H1 (cell line): ENCODE data around the gene ERICH2. TPM values are rescaled to one million over a fixed set of nuclear protein-coding genes. Genes with fewer than 3 reads are reported as not detected.

Experiments
- CTCF ChIA-PET: fragments of 300-600 bp; sonication (Branson Sonifier 250); formaldehyde crosslinking; loops from one replicate; lab custom pipeline; 2021; ENCODE audit not compliant: partially characterized antibody; lab: Charles Lee
- POLR2A ChIA-PET: fragments of 300-600 bp; sonication (Branson Sonifier 250); formaldehyde crosslinking; loops from one replicate; lab custom pipeline; 2021; ENCODE audit warnings: inconsistent platforms; ENCODE audit not compliant: partially characterized antibody; lab: Charles Lee
- DNase-seq, 2 experiments: peaks; one replicate each; pipeline versions ENCODE4 v3.0.0 to v3.0.0-alpha.2; 2010 to 2022; ENCODE audit warnings: low spot score in 2 of 2, low read depth in 1 of 2, mixed read lengths in 1 of 2
- FAIRE-seq: peaks from 2 replicates; lab custom pipeline; 2011; peaks lifted over from hg19 to GRCh38; lab: Jason Lieb, UNC
- H2AFZ ChIP-seq: 2 replicates; pipeline ENCODE4 v1.8.1; 2012; ENCODE audit warnings: low read length, inconsistent platforms
- H2AK5ac ChIP-seq: 2 replicates; pipeline ENCODE4 v1.6.1; 2013; ENCODE audit warnings: low read depth, low read length
- H2BK120ac ChIP-seq: replicated peaks from 2 replicates; pipeline ENCODE3; 2013; ENCODE audit warnings: low read depth, low read length, inconsistent platforms
- H2BK12ac ChIP-seq: 2 replicates; pipeline ENCODE4 v1.6.1; 2013; ENCODE audit warnings: low read depth, low read length
- H2BK15ac ChIP-seq: 2 replicates; pipeline ENCODE4 v1.6.1; 2013; ENCODE audit warnings: low read length
- H2BK20ac ChIP-seq: 2 replicates; pipeline ENCODE4 v1.6.1; 2013; ENCODE audit warnings: low read length
- H2BK5ac ChIP-seq: 2 replicates; pipeline ENCODE4 v1.6.1; 2013; ENCODE audit warnings: low read depth, low read length
- H3K14ac ChIP-seq: 2 replicates; pipeline ENCODE4 v1.6.1; 2013; ENCODE audit warnings: inconsistent platforms; ENCODE audit not compliant: insufficient read length
- H3K18ac ChIP-seq: 2 replicates; pipeline ENCODE4 v1.6.1; 2013; ENCODE audit warnings: low read length; ENCODE audit errors: extremely low read depth
- H3K23ac ChIP-seq: 2 replicates; pipeline ENCODE4 v1.6.1; 2013; ENCODE audit warnings: inconsistent platforms; ENCODE audit not compliant: insufficient read length
- H3K23me2 ChIP-seq: 2 replicates; pipeline ENCODE4 v1.6.1; 2013; ENCODE audit warnings: low read depth, low read length
- H3K27ac ChIP-seq: 2 replicates; pipeline ENCODE4 v1.6.1; 2011; ENCODE audit warnings: low read depth, low read length, inconsistent platforms
- H3K27me3 ChIP-seq, 4 experiments: replicated peaks in 1 of 4; 1 replicate in 1 of 4; 2 replicates in 3 of 4; pipeline versions ENCODE4 v1.6.1 to v1.8.1; 2011 to 2013; ENCODE audit warnings: low read length in 3 of 4, mild to moderate bottlenecking in 3 of 4, inconsistent platforms in 2 of 4, mixed read lengths in 2 of 4, moderate library complexity in 1 of 4; ENCODE audit not compliant: control insufficient read depth in 3 of 4, insufficient read depth in 3 of 4; ENCODE audit errors: extremely low read depth in 1 of 4
- H3K36me3 ChIP-seq, 4 experiments: 2 replicates each; pipeline versions ENCODE4 v1.6.1 to v1.8.1; 2011 to 2013; ENCODE audit warnings: mild to moderate bottlenecking in 4 of 4, low read length in 3 of 4, moderate library complexity in 2 of 4, control low read depth in 1 of 4, inconsistent platforms in 1 of 4; ENCODE audit not compliant: insufficient read depth in 4 of 4, control insufficient read depth in 2 of 4
- H3K4ac ChIP-seq: replicated peaks from 2 replicates; pipeline ENCODE3; 2013; ENCODE audit warnings: low read length, low read depth, mixed read lengths, inconsistent platforms; ENCODE audit not compliant: insufficient read length
- H3K4me1 ChIP-seq, 4 experiments: replicated peaks in 1 of 4; 1 replicate in 1 of 4; 2 replicates in 3 of 4; pipeline versions ENCODE4 v1.6.1 to v1.8.1; 2011 to 2013; ENCODE audit warnings: low read length in 3 of 4, inconsistent platforms in 2 of 4, mixed read lengths in 1 of 4; ENCODE audit not compliant: insufficient read depth in 4 of 4, control insufficient read depth in 3 of 4
- H3K4me2 ChIP-seq, 2 experiments: 2 replicates each; pipeline versions ENCODE4 v1.6.1 to v1.8.1; 2011 to 2013; ENCODE audit warnings: low read depth in 2 of 2, low read length in 2 of 2, control low read depth in 1 of 2, inconsistent platforms in 1 of 2, mild to moderate bottlenecking in 1 of 2; ENCODE audit not compliant: insufficient read depth in 1 of 2
- H3K4me3 ChIP-seq, 4 experiments: fragments of 200-600, 300-600 bp in 1 of 4; sonication (generic), shearing (Covaris generic), sonication (Bioruptor Twin) in 1 of 4; 2 replicates each; pipeline versions ENCODE4 v1.5.1 to v1.8.1; 2011 to 2016; ENCODE audit warnings: low read length in 4 of 4, low read depth in 3 of 4, control low read depth in 2 of 4, inconsistent platforms in 2 of 4, mild to moderate bottlenecking in 2 of 4, mixed read lengths in 1 of 4, moderate library complexity in 1 of 4; ENCODE audit not compliant: insufficient read depth in 2 of 4; ENCODE audit errors: extremely low read depth in 1 of 4
- H3K56ac ChIP-seq: replicated peaks from 2 replicates; pipeline ENCODE3; 2013; ENCODE audit warnings: low read depth, mild to moderate bottlenecking, mixed read lengths, low read length, inconsistent platforms; ENCODE audit not compliant: insufficient read length
- H3K79me1 ChIP-seq: 2 replicates; pipeline ENCODE4 v1.6.1; 2013; ENCODE audit warnings: low read depth, low read length, control low read depth
- H3K79me2 ChIP-seq, 2 experiments: 2 replicates each; pipeline versions ENCODE4 v1.6.1 to v1.8.1; 2012 to 2013; ENCODE audit warnings: low read length in 2 of 2, mild to moderate bottlenecking in 2 of 2, inconsistent platforms in 1 of 2; ENCODE audit not compliant: insufficient read depth in 2 of 2, control insufficient read depth in 1 of 2
- H3K9ac ChIP-seq, 4 experiments: replicated peaks in 1 of 4; 1 replicate in 1 of 4; 2 replicates in 3 of 4; pipeline versions ENCODE4 v1.6.1 to v1.8.1; 2011 to 2013; ENCODE audit warnings: low read depth in 3 of 4, low read length in 3 of 4, control low read depth in 2 of 4, mild to moderate bottlenecking in 2 of 4, moderate library complexity in 2 of 4, inconsistent platforms in 1 of 4; ENCODE audit errors: extremely low read depth in 1 of 4
- H3K9me3 ChIP-seq, 2 experiments: 2 replicates each; pipeline versions ENCODE4 v1.6.1 to v1.8.1; 2012 to 2013; ENCODE audit warnings: mild to moderate bottlenecking in 2 of 2, moderate library complexity in 2 of 2, control low read depth in 1 of 2, inconsistent platforms in 1 of 2, low read depth in 1 of 2, low read length in 1 of 2, mixed read lengths in 1 of 2; ENCODE audit not compliant: insufficient read depth in 2 of 2
- H4K20me1 ChIP-seq, 2 experiments: replicated peaks in 1 of 2; 2 replicates each; pipeline versions ENCODE3 to v1.8.1; 2011 to 2013; ENCODE audit warnings: inconsistent platforms in 2 of 2, low read length in 2 of 2, mild to moderate bottlenecking in 1 of 2; ENCODE audit not compliant: insufficient read depth in 2 of 2, control insufficient read depth in 1 of 2
- H4K5ac ChIP-seq: 2 replicates; pipeline ENCODE4 v1.6.1; 2013; ENCODE audit warnings: low read length, low read depth, mixed read lengths, inconsistent platforms; ENCODE audit not compliant: insufficient read length
- H4K8ac ChIP-seq: 2 replicates; pipeline ENCODE4 v1.8.0; 2013; ENCODE audit warnings: mild to moderate bottlenecking, moderate library complexity, low read length, inconsistent platforms; ENCODE audit not compliant: insufficient read depth; ENCODE audit errors: extremely low read depth
- H4K91ac ChIP-seq: replicated peaks from 2 replicates; pipeline ENCODE3; 2013; ENCODE audit warnings: low read length, mixed read lengths, inconsistent platforms; ENCODE audit not compliant: insufficient read length
- CBX8 ChIP-seq: fragments of 300-800, 300-1000 bp; sonication (generic); IDR thresholded peaks from 2 replicates; pipeline ENCODE4 v1.7.1; 2016; ENCODE audit warnings: low read depth, low read length, borderline replicate concordance
- CHD1 ChIP-seq: IDR thresholded peaks from 2 replicates; pipeline ENCODE4 v1.6.1; 2012; ENCODE audit warnings: low read depth, low read length, improper control_type of control experiment
- CTBP2 ChIP-seq: IDR thresholded peaks from 2 replicates; pipeline ENCODE4 v1.7.0; 2011; ENCODE audit warnings: borderline replicate concordance, mild to moderate bottlenecking, moderate library complexity, mixed read lengths, low read length; ENCODE audit not compliant: insufficient read depth, insufficient read length
- EZH2 ChIP-seq: fragments of 200-600 bp; sonication (generic); IDR thresholded peaks from 2 replicates; pipeline ENCODE4 v1.7.1; 2012; ENCODE audit warnings: low read depth, mild to moderate bottlenecking, moderate library complexity, low read length, inconsistent platforms; ENCODE audit not compliant: severe bottlenecking
- KDM1A ChIP-seq: fragments of 200-600, 300-600 bp; sonication (generic); IDR thresholded peaks from 2 replicates; pipeline ENCODE4 v1.7.1; 2016; ENCODE audit warnings: mild to moderate bottlenecking, low read length, borderline replicate concordance
- POLR2A ChIP-seq, 2 experiments: IDR thresholded peaks; 1 replicate in 1 of 2; 2 replicates in 1 of 2; pipeline ENCODE4 v1.6.1; 2011; ENCODE audit warnings: low read depth in 2 of 2, low read length in 2 of 2, mild to moderate bottlenecking in 2 of 2; ENCODE audit errors: control extremely low read depth in 1 of 2
- RAD21 ChIP-seq, 2 experiments: IDR thresholded peaks in 1 of 2; conservative IDR thresholded peaks in 1 of 2; 2 replicates each; pipeline ENCODE4 v1.6.1; 2011; ENCODE audit warnings: low read depth in 2 of 2, low read length in 2 of 2, improper control_type of control experiment in 1 of 2, inconsistent platforms in 1 of 2, mild to moderate bottlenecking in 1 of 2, moderate library complexity in 1 of 2
- SAP30 ChIP-seq: fragments of 300-600 bp; sonication (generic); IDR thresholded peaks from 2 replicates; pipeline ENCODE4 v1.7.1; 2012; ENCODE audit warnings: low read length, moderate library complexity, mild to moderate bottlenecking, inconsistent platforms; ENCODE audit not compliant: insufficient read depth, insufficient replicate concordance
- YY1 ChIP-seq: IDR thresholded peaks from 2 replicates; pipeline ENCODE4 v1.6.1; 2011; ENCODE audit warnings: low read depth, mild to moderate bottlenecking, low read length
- WGBS, 2 experiments: shearing (Covaris generic) in 1 of 2; methylation state at CpG; one replicate each; pipeline versions ENCODE4 v1.1.6 to v1.1.7; 2013 to 2015; ENCODE audit warnings: low lambda C conversion rate in 2 of 2, mixed read lengths in 2 of 2, inconsistent platforms in 1 of 2, low coverage in 1 of 2, missing lambda C conversion rate in 1 of 2; ENCODE audit not compliant: insufficient replicate concordance in 2 of 2, insufficient coverage in 1 of 2, insufficient read length in 1 of 2; ENCODE audit errors: extremely low coverage in 1 of 2, missing lambda C conversion rate in 1 of 2; 5-methylcytosine and 5-hydroxymethylcytosine counted together
- polyA plus RNA-seq, 7 experiments: library from polyadenylated mRNA; depleted of rRNA in 3 of 7; stranded (reverse) in 5 of 7; unstranded in 2 of 7; fragments of >200 nt in 5 of 7; fragments of 200-250 nt in 2 of 7; gene quantifications; 1 replicate in 5 of 7; 2 replicates in 1 of 7; 4 replicates in 1 of 7; pipeline versions ENCODE4 v1.2.1 to v1.2.3, GENCODE V29; 2011 to 2013; ENCODE audit warnings: missing spikeins in 2 of 7, mixed read lengths in 2 of 7
- total RNA-seq: library from RNA; stranded (reverse); fragmentation: NEBNext Ultra II Directional; extraction: Animal tissue kit (Norgen Biotek cat#: 25700); gene quantifications from 2 replicates; pipeline ENCODE4 v1.2.1, GENCODE V29; 2021
- TF ChIP-seq, protein P1 (sequence below), 3 experiments: IDR thresholded peaks; 1 replicate in 2 of 3; 2 replicates in 1 of 3; pipeline versions ENCODE4 v1.5.1 to v1.6.1; 2011; ENCODE audit warnings: low read length in 3 of 3, mild to moderate bottlenecking in 3 of 3, inconsistent platforms in 2 of 3, low read depth in 1 of 3, moderate library complexity in 1 of 3; ENCODE audit not compliant: insufficient read depth in 1 of 3; ENCODE audit errors: control extremely low read depth in 1 of 3

The ERICH2 gene
- total and polyA plus RNA-seq, 2 of the 8 experiments (the other 6 are each of a cell fraction or from before 2014, with no cell fraction given) = 0.20 to 2.1 TPM

GRCh38 chr2:170723446-170723958 is 46.7 kb upstream of the ERICH2 start:
- no peaks in the 10 kb centered on the region for H3K23me2 ChIP-seq
- H2BK5ac ChIP-seq = no peak overlapping the region
- H2BK20ac ChIP-seq = no peak overlapping the region
- H4K8ac ChIP-seq = no peak overlapping the region
- H3K79me1 ChIP-seq = no peaks in the 10 kb centered on the region
- FAIRE-seq (no peak), DNase-seq (no peak)
- no peaks in the 10 kb centered on the region for H3K4me1 ChIP-seq
- no peak overlapping the region for H3K4me3 ChIP-seq
- no peak overlapping the region for H4K91ac ChIP-seq
- no peaks in the 10 kb centered on the region for H3K36me3 ChIP-seq
- no peak overlapping the region for H3K14ac ChIP-seq
- H4K5ac ChIP-seq = no peak overlapping the region
- H4K20me1 ChIP-seq = no peaks in the 10 kb centered on the region
- 49% methylated on average over 2 of the region's 2 CpGs; no CpG with 5 or more reads in 1 of the 2 experiments for WGBS, 2 experiments
- no peak overlapping the region for H2BK15ac ChIP-seq
- no peak overlapping the region for H3K9ac ChIP-seq
- H3K27ac ChIP-seq = no peak overlapping the region
- POLR2A ChIA-PET = no interaction called here
- peaks cover 2 to 16% (median 12%) of the 10 kb centered on the region in 4 experiments for H3K27me3 ChIP-seq
- no peak overlapping the region for H2BK120ac ChIP-seq
- no peak overlapping the region for H3K18ac ChIP-seq
- no peak overlapping the region for H3K4ac ChIP-seq
- CTCF ChIA-PET = interaction anchor here (0.7 to 2.0 kb wide), 7 partner anchors 11 to 322 kb away, joined by 3 to 9 read pairs (median 3); no protein-coding TSS in a partner anchor
- H2AK5ac ChIP-seq = no peak overlapping the region
- H3K9me3 ChIP-seq = no peaks in the 10 kb centered on the region; a peak in 1 of 4 replicates
- no peaks in the 10 kb centered on the region for H3K79me2 ChIP-seq
- no peak overlapping the region for H3K4me2 ChIP-seq
- H3K23ac ChIP-seq = no peak overlapping the region
- no peak overlapping the region for H3K56ac ChIP-seq
- H2BK12ac ChIP-seq = no peak overlapping the region
- no peak overlapping the region for H2AFZ ChIP-seq
- no peak for TF ChIP-seq SAP30
- no peak for TF ChIP-seq CBX8
- TF ChIP-seq CTBP2 = no peak
- TF ChIP-seq POLR2A (IDR thresholded peaks at IDR 0.05; ENCODE audit: control extremely low read depth in 1 of 2, low read depth in 2 of 2, low read length in 2 of 2) = no peak
- TF ChIP-seq CHD1 = no peak
- TF ChIP-seq, protein P1, sequence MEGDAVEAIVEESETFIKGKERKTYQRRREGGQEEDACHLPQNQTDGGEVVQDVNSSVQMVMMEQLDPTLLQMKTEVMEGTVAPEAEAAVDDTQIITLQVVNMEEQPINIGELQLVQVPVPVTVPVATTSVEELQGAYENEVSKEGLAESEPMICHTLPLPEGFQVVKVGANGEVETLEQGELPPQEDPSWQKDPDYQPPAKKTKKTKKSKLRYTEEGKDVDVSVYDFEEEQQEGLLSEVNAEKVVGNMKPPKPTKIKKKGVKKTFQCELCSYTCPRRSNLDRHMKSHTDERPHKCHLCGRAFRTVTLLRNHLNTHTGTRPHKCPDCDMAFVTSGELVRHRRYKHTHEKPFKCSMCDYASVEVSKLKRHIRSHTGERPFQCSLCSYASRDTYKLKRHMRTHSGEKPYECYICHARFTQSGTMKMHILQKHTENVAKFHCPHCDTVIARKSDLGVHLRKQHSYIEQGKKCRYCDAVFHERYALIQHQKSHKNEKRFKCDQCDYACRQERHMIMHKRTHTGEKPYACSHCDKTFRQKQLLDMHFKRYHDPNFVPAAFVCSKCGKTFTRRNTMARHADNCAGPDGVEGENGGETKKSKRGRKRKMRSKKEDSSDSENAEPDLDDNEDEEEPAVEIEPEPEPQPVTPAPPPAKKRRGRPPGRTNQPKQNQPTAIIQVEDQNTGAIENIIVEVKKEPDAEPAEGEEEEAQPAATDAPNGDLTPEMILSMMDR (IDR thresholded peaks at IDR 0.05; ENCODE audit: control extremely low read depth in 1 of 3, insufficient read depth in 1 of 3, low read depth in 1 of 3, low read length in 3 of 3) = peak; percentile 25 to 33 (median 29); a peak in 3 of 4 replicates
- TF ChIP-seq EZH2 = no peak
- no peak for TF ChIP-seq KDM1A
- no peak for TF ChIP-seq YY1
- TF ChIP-seq RAD21 (IDR thresholded peaks at IDR 0.05 in 1 of 2, conservative IDR thresholded peaks at IDR 0.05 in 1 of 2; ENCODE audit: low read depth in 2 of 2, low read length in 2 of 2) = peak; percentile 39 to 55
